HCT116 (cell line): ENCODE results near the gene THADA. TPM values are rescaled to one million over a fixed set of nuclear protein-coding genes. Genes with fewer than 3 reads are reported as not detected.

ENCODE experiments used
- ATAC-seq: fragments of 200-7000 bp; cut with Tn5 transposase; 2 replicates; pipeline ENCODE4 v1.9.1; 2020; ENCODE audit warnings: mild to moderate bottlenecking, moderate library complexity
- BruUV-seq: library from RNA; stranded (reverse); fragments of 400-500 nt; replicated peaks from 2 replicates; lab custom pipeline; 2021; lab: Mats Ljungman, UMichigan
- CTCF ChIA-PET: fragments of 300-600 bp; sonication (Branson Sonifier 250); formaldehyde crosslinking; loops from one replicate; lab custom pipeline; 2021; ENCODE audit warnings: antibody characterized with exemption; lab: Charles Lee
- POLR2A ChIA-PET: fragments of 300-600, 350-600 bp; sonication (Branson Sonifier 250); formaldehyde crosslinking; loops from one replicate; lab custom pipeline; 2021; ENCODE audit warnings: antibody characterized with exemption; lab: Charles Lee
- RAD21 ChIA-PET, 2 experiments: fragments of 300-600 bp; sonication (Branson Sonifier 250); formaldehyde crosslinking; loops; one replicate each; lab custom pipeline; 2023; ENCODE audit warnings: low total read pairs in 2 of 2; ENCODE audit not compliant: uncharacterized antibody in 2 of 2, unreplicated experiment in 2 of 2, low non-redundant PET in 1 of 2; lab: Charles Lee
- DNase-seq: peaks from one replicate; pipeline ENCODE4 v3.0.0-alpha.2; 2010; ENCODE audit warnings: low read depth, low spot score
- H2AFZ ChIP-seq: fragments of 200-600 bp; shearing (Covaris generic), sonication (generic); 2 replicates; pipeline ENCODE4 v1.6.1; 2017; ENCODE audit warnings: low read depth, mixed run types, mixed read lengths, antibody characterized with exemption, low read length; ENCODE audit not compliant: poor library complexity, severe bottlenecking
- H3K27ac ChIP-seq: 2 replicates; pipeline ENCODE4 v1.5.1; 2012; ENCODE audit warnings: low read depth, low read length
- H3K27me3 ChIP-seq: fragments of 200-600 bp; sonication (generic); 2 replicates; pipeline ENCODE4 v1.6.1; 2016; ENCODE audit warnings: mixed run types, low read length, mixed read lengths; ENCODE audit not compliant: insufficient read depth
- H3K36me3 ChIP-seq, 2 experiments: fragments of 200-500 bp in 1 of 2; fragments of 200-600 bp in 1 of 2; sonication (Bioruptor generic) in 1 of 2; sonication (generic) in 1 of 2; 2 replicates each; pipeline versions ENCODE4 v1.5.1 to v1.6.1; 2014 to 2016; ENCODE audit warnings: low read length in 2 of 2, inconsistent platforms in 1 of 2, mixed read lengths in 1 of 2, mixed run types in 1 of 2; ENCODE audit not compliant: insufficient read depth in 2 of 2, control insufficient read depth in 1 of 2
- H3K4me1 ChIP-seq, 2 experiments: fragments of 200-600 bp in 1 of 2; sonication (generic) in 1 of 2; 2 replicates each; pipeline versions ENCODE4 v1.5.1 to v1.6.1; 2012 to 2017; ENCODE audit warnings: low read length in 2 of 2, inconsistent platforms in 1 of 2, mild to moderate bottlenecking in 1 of 2, mixed read lengths in 1 of 2, mixed run types in 1 of 2, moderate library complexity in 1 of 2; ENCODE audit not compliant: insufficient read depth in 2 of 2, control insufficient read depth in 1 of 2
- H3K4me2 ChIP-seq: fragments of 200-600 bp; sonication (generic); 2 replicates; pipeline ENCODE4 v1.6.1; 2017; ENCODE audit warnings: mixed run types, low read length, mixed read lengths
- H3K4me3 ChIP-seq, 2 experiments: fragments of 200-600 bp in 1 of 2; sonication (generic) in 1 of 2; replicated peaks in 1 of 2; 2 replicates each; pipeline ENCODE4 v1.5.1; 2011 to 2016; ENCODE audit warnings: low read length in 2 of 2, control low read depth in 1 of 2, low read depth in 1 of 2, mild to moderate bottlenecking in 1 of 2, mixed read lengths in 1 of 2, mixed run types in 1 of 2
- H3K79me2 ChIP-seq: fragments of 200-600 bp; sonication (generic); 2 replicates; pipeline ENCODE4 v1.6.1; 2017; ENCODE audit warnings: mild to moderate bottlenecking, mixed run types, low read length, moderate library complexity, mixed read lengths; ENCODE audit not compliant: insufficient read depth
- H3K9ac ChIP-seq: fragments of 200-600 bp; sonication (generic); 2 replicates; pipeline ENCODE4 v1.6.1; 2016; ENCODE audit warnings: low read length, mixed read lengths
- H3K9me2 ChIP-seq: fragments of 200-600 bp; sonication (generic), shearing (Covaris generic); 2 replicates; pipeline ENCODE4 v1.6.1; 2017; ENCODE audit warnings: mixed run types, mild to moderate bottlenecking, moderate library complexity; ENCODE audit not compliant: insufficient read depth
- H3K9me3 ChIP-seq, 2 experiments: fragments of 200-500 bp in 1 of 2; fragments of 200-600 bp in 1 of 2; sonication (Bioruptor generic) in 1 of 2; sonication (generic) in 1 of 2; 2 replicates each; pipeline ENCODE4 v1.6.1; 2014 to 2017; ENCODE audit warnings: low read length in 2 of 2, mixed read lengths in 2 of 2, inconsistent platforms in 1 of 2, low read depth in 1 of 2, mild to moderate bottlenecking in 1 of 2, mixed run types in 1 of 2, moderate library complexity in 1 of 2; ENCODE audit not compliant: control insufficient read depth in 1 of 2, insufficient read depth in 1 of 2
- H4K20me1 ChIP-seq: fragments of 200-600 bp; sonication (generic), shearing (Covaris generic); 2 replicates; pipeline ENCODE4 v1.6.1; 2017; ENCODE audit warnings: mixed run types, mild to moderate bottlenecking, moderate library complexity; ENCODE audit not compliant: insufficient read depth
- CEBPB ChIP-seq: IDR thresholded peaks from 2 replicates; pipeline ENCODE4 v1.6.1; 2012; ENCODE audit warnings: low read depth
- EGR1 ChIP-seq: IDR thresholded peaks from 2 replicates; pipeline ENCODE4 v1.6.1; 2012; ENCODE audit warnings: low read depth
- ELF1 ChIP-seq: IDR thresholded peaks from 2 replicates; pipeline ENCODE4 v1.6.1; 2012; ENCODE audit warnings: low read depth, borderline replicate concordance
- EZH2 ChIP-seq: fragments of 200-600 bp; sonication (generic); IDR thresholded peaks from 2 replicates; pipeline ENCODE4 v1.6.1; 2017; ENCODE audit warnings: antibody characterized with exemption, mixed run types
- EZH2phosphoT487 ChIP-seq: fragments of 200-600 bp; IDR thresholded peaks from 2 replicates; pipeline ENCODE4 v1.6.1; 2018; ENCODE audit warnings: antibody characterized with exemption, borderline replicate concordance
- FOSL1 ChIP-seq: IDR thresholded peaks from 2 replicates; pipeline ENCODE4 v1.6.1; 2012; ENCODE audit warnings: low read depth
- JUND ChIP-seq: IDR thresholded peaks from 2 replicates; pipeline ENCODE4 v1.6.1; 2012
- POLR2AphosphoS5 ChIP-seq: IDR thresholded peaks from 2 replicates; pipeline ENCODE4 v1.6.1; 2011; ENCODE audit warnings: mild to moderate bottlenecking, low read depth, low read length, moderate library complexity
- SIN3A ChIP-seq: IDR thresholded peaks from 2 replicates; pipeline ENCODE4 v1.6.1; 2012; ENCODE audit warnings: low read depth
- SP1 ChIP-seq: IDR thresholded peaks from 2 replicates; pipeline ENCODE4 v1.6.1; 2012; ENCODE audit warnings: low read depth
- SRF ChIP-seq: IDR thresholded peaks from 2 replicates; pipeline ENCODE4 v1.6.1; 2012; ENCODE audit warnings: low read depth
- YY1 ChIP-seq: IDR thresholded peaks from 2 replicates; pipeline ENCODE4 v1.6.1; 2011; ENCODE audit warnings: low read length, low read depth, moderate library complexity, mild to moderate bottlenecking; ENCODE audit not compliant: insufficient replicate concordance; ENCODE audit errors: extremely low read depth
- ZFX ChIP-seq: fragments of 450-650 bp; IDR thresholded peaks from 2 replicates; pipeline ENCODE4 v1.6.1; 2017
- ZNF274 ChIP-seq: fragments of 200-500 bp; sonication (Bioruptor generic); IDR thresholded peaks from 2 replicates; pipeline ENCODE4 v1.6.1; 2014; ENCODE audit warnings: mild to moderate bottlenecking, low read depth, low read length, inconsistent platforms
- intact Hi-C: fragments of 100-400 bp; cut with micrococcal nuclease; formaldehyde crosslinking; loops from 2 replicates; pipeline ENCODE4 v1.10.0; 2022
- total RNA-seq: library from RNA; stranded (reverse); gene quantifications from one replicate; pipeline ENCODE4 v1.2.1, GENCODE V29; 2021; ENCODE audit not compliant: unreplicated experiment
- TF ChIP-seq, protein P1 (sequence below): IDR thresholded peaks from 2 replicates; pipeline ENCODE4 v1.6.1; 2012
- TF ChIP-seq, protein P2 (sequence below): IDR thresholded peaks from 2 replicates; pipeline ENCODE4 v1.6.1; 2012

THADA gene
- total RNA-seq, 1 experiment from 2014 or later = 30.7 TPM

GRCh38 chr2:43540021-43540779 is 55.6 kb downstream of the THADA start:
- POLR2A ChIA-PET = no interaction called here
- Histone ChIP-seq H3K9me3 (no peaks in the 10 kb centered on the region), H3K4me1 (no peaks in the 10 kb centered on the region), H3K36me3 (peaks cover 0 to 2% of the 10 kb centered on the region in 2 experiments; a peak in 1 of 4 replicates), H3K27ac (no peak overlapping the region), H3K9ac (no peak overlapping the region), H3K9me2 (no peaks in the 10 kb centered on the region), H2AFZ (no peak overlapping the region), H3K4me3 (no peak overlapping the region), H3K79me2 (no peaks in the 10 kb centered on the region)
- no peak for DNase-seq
- CTCF ChIA-PET = interaction anchor here (0.8 to 1.4 kb wide), 3 partner anchors 37 to 565 kb away, joined by 3 to 5 read pairs (median 4); no protein-coding TSS in a partner anchor
- no peak for ATAC-seq
- intact Hi-C loops = loop anchor here (5.0 kb wide), 2 partner anchors 313 to 408 kb away; partner anchors contain the start of gene ZFP36L2
- BruUV-seq = no TSS peak
- RAD21 ChIA-PET = no interaction called here
- TF ChIP-seq EGR1 (no peak), ELF1 (no peak), POLR2AphosphoS5 (no peak), EZH2phosphoT487 (no peak), ZFX (no peak), CEBPB (no peak), SIN3A (no peak), FOSL1 (no peak), SP1 (no peak), SRF (no peak)
- TF ChIP-seq, all 23 proteins: peak for 0
- Histone ChIP-seq H3K4me2 (no peak overlapping the region), H3K27me3 (no peaks in the 10 kb centered on the region), H4K20me1 (no peaks in the 10 kb centered on the region)

DNA sequence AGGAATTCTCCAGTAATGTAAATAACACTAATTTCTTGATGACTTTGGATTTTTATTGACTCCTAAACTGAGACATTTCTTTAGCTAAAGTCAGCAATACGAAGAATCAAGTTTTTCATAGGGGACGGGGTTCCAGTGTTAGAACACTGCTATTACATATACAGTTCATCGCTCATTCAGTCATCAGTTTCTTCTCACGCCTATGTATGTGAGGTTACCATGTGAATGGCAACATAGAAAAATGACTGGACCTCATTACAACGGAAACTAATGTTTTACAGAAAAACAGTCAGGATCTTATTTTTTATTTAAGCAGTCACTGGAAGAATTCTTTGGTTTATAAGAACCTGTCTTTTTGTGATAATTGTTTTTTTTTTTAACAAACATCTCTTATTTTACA is 56.4 kb downstream of the THADA start:
- Histone ChIP-seq H3K4me2 (no peak overlapping the region), H3K79me2 (no peaks in the 10 kb centered on the region), H3K27ac (no peak overlapping the region), H3K36me3 (peaks cover 0 to 2% of the 10 kb centered on the region in 2 experiments; a peak in 1 of 4 replicates), H3K9me2 (no peaks in the 10 kb centered on the region), H3K27me3 (no peaks in the 10 kb centered on the region), H2AFZ (no peak overlapping the region)
- DNase-seq (no peak), ATAC-seq (no peak)
- POLR2A ChIA-PET = no interaction called here
- CTCF ChIA-PET = interaction anchor here (0.8 to 1.1 kb wide), 2 partner anchors 38 to 564 kb away, joined by 3 to 4 read pairs; no protein-coding TSS in a partner anchor
- TF ChIP-seq SP1 (no peak), YY1 (no peak), FOSL1 (no peak), ZNF274 (no peak), EGR1 (no peak), CEBPB (no peak), ZFX (no peak), SRF (no peak), EZH2phosphoT487 (no peak), EZH2 (no peak), JUND (no peak), ELF1 (no peak), POLR2AphosphoS5 (no peak), SIN3A (no peak)
- TF ChIP-seq, protein P1, sequence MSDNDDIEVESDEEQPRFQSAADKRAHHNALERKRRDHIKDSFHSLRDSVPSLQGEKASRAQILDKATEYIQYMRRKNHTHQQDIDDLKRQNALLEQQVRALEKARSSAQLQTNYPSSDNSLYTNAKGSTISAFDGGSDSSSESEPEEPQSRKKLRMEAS = no peak
- TF ChIP-seq, protein P2, sequence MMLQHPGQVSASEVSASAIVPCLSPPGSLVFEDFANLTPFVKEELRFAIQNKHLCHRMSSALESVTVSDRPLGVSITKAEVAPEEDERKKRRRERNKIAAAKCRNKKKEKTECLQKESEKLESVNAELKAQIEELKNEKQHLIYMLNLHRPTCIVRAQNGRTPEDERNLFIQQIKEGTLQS = no peak
- TF ChIP-seq, all 23 proteins: peak for 0
- H3K9me3 ChIP-seq = no peaks in the 10 kb centered on the region
- H3K4me3 ChIP-seq = no peak overlapping the region
- no peaks in the 10 kb centered on the region for H3K4me1 ChIP-seq
- H4K20me1 ChIP-seq = no peaks in the 10 kb centered on the region
- RAD21 ChIA-PET = no interaction called here
- BruUV-seq = no TSS peak
- intact Hi-C loops = no loop called here
- H3K9ac ChIP-seq = no peak overlapping the region
